ENCODE measurements around the gene USP6NL. TPM values are rescaled to one million over a fixed set of nuclear protein-coding genes. Genes with fewer than 3 reads are reported as not detected.

USP6NL gene
- total RNA-seq, 1 experiment from 2014 or later, result 35.6 TPM

DNA sequence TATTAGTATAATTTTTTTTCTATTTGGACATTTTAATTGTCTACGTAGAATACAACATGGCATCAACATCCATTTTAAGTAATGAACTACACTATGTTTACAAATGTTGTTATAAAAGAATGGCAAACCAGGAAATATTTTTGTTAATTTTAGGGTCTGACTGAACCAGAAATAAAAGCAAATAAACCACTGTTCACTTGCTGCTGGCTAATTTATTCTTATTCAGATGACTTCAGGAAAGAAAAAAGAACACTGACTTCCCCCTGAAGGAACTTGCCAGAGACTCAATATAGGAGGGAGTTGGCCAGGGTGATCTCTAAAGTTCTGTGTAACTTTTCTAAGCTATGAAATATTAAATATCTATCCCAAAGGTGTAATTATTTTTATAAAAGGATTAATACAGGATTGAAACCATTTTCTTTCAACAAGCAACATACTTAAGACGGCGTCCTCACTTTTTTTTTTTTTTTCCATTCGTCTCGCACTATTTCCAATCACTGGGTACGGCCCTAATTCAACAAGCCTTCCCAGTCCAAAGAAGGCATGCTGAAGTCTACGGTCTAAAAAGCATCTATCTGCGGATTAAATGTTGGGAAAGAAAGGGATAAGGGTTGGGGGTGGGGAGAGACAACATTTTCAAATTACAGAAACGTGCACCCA is 1.2 kb downstream of the USP6NL start:
- TF ChIP-seq, protein P1, sequence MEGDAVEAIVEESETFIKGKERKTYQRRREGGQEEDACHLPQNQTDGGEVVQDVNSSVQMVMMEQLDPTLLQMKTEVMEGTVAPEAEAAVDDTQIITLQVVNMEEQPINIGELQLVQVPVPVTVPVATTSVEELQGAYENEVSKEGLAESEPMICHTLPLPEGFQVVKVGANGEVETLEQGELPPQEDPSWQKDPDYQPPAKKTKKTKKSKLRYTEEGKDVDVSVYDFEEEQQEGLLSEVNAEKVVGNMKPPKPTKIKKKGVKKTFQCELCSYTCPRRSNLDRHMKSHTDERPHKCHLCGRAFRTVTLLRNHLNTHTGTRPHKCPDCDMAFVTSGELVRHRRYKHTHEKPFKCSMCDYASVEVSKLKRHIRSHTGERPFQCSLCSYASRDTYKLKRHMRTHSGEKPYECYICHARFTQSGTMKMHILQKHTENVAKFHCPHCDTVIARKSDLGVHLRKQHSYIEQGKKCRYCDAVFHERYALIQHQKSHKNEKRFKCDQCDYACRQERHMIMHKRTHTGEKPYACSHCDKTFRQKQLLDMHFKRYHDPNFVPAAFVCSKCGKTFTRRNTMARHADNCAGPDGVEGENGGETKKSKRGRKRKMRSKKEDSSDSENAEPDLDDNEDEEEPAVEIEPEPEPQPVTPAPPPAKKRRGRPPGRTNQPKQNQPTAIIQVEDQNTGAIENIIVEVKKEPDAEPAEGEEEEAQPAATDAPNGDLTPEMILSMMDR (IDR thresholded peaks at IDR 0.05; ENCODE audit: insufficient read depth in 1 of 2, low read depth in 1 of 2, low read length in 1 of 2, severe bottlenecking in 1 of 2, unreplicated experiment in 1 of 2), result no peak
- TSS peak; percentile 36 for BruUV-seq (replicated peaks)
- H3K4me1 Mint-ChIP-seq (ENCODE audit: low read depth, unreplicated experiment), result peaks cover 29% of the 10 kb centered on the region
- POLR2A ChIA-PET, result no interaction called here
- CTCF ChIA-PET, result interaction anchor here (0.7 kb wide), 1 partner anchor 18 kb away, joined by 3 read pairs; no protein-coding TSS in a partner anchor
- H3K9me3 Mint-ChIP-seq (ENCODE audit: unreplicated experiment), result no peaks in the 10 kb centered on the region
- H3K27me3 Mint-ChIP-seq (ENCODE audit: insufficient read depth, unreplicated experiment), result no peaks in the 10 kb centered on the region
- peak overlapping the region; percentile 82 for H3K4me3 Mint-ChIP-seq (ENCODE audit: unreplicated experiment)
- Histone ChIP-seq H3K4me1 (peaks cover 43% of the 10 kb centered on the region), H3K36me3 (ENCODE audit: control insufficient read depth, insufficient read depth, low read length) (no peaks in the 10 kb centered on the region), H3K4me3 (ENCODE audit: low read depth, low read length) (peak overlapping the region; percentile 94), H3K9me3 (no peaks in the 10 kb centered on the region), H3K27me3 (replicated peaks; ENCODE audit: control insufficient read depth, insufficient read depth, low read length) (no peaks in the 10 kb centered on the region)
- no peak for DNase-seq
- H3K36me3 Mint-ChIP-seq (ENCODE audit: insufficient read depth, unreplicated experiment), result peaks cover 6% of the 10 kb centered on the region
- H3K27ac Mint-ChIP-seq (ENCODE audit: unreplicated experiment), result peak overlapping the region; percentile 72
- intact Hi-C loops (cut with micrococcal nuclease; ENCODE audit: unreplicated experiment), result loop anchor here (1.0 to 2.0 kb wide), 3 partner anchors 49 to 148 kb away; no protein-coding TSS in a partner anchor

DNA sequence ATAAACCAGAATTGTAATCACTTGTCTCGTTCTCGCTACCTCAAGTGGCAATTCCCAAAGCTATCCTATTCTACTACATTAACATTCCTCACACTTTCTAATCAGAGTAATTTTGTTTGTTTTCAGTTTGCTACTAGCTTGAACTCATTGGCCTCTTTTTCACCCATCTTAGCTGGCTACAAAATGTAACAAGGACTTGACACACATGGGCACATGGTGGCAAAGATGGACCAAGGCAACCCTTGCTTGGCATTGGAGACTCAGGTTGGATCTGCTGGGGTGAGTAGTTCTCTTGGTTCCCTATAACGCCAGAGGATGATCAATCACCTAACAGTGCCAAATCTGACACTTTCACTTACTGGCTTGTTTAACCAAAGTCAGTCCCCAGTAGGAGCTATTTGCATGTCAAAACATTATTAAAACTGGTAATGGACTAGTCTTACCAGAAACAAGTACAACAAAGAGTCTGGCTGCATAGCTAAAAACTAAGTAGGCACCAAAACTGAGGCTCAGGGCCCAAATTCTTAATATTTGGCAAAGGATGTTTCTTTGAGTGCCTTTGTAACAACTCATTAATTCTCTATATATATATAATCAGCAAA is 1.9 kb downstream of the USP6NL start:
- Mint-ChIP-seq H3K4me1 (ENCODE audit: low read depth, unreplicated experiment) (peaks cover 31% of the 10 kb centered on the region), H3K36me3 (ENCODE audit: insufficient read depth, unreplicated experiment) (peaks cover 6% of the 10 kb centered on the region), H3K4me3 (ENCODE audit: unreplicated experiment) (peak overlapping the region; percentile 46), H3K27me3 (ENCODE audit: insufficient read depth, unreplicated experiment) (no peaks in the 10 kb centered on the region), H3K9me3 (ENCODE audit: unreplicated experiment) (no peaks in the 10 kb centered on the region), H3K27ac (ENCODE audit: unreplicated experiment) (peak overlapping the region; percentile 37)
- Histone ChIP-seq H3K27me3 (replicated peaks; ENCODE audit: control insufficient read depth, insufficient read depth, low read length) (no peaks in the 10 kb centered on the region), H3K4me1 (peaks cover 43% of the 10 kb centered on the region), H3K36me3 (ENCODE audit: control insufficient read depth, insufficient read depth, low read length) (no peaks in the 10 kb centered on the region), H3K4me3 (ENCODE audit: low read depth, low read length) (no peak overlapping the region; the same call in 1 of the 2 replicates), H3K9me3 (no peaks in the 10 kb centered on the region)
- BruUV-seq (replicated peaks), result no TSS peak
- POLR2A ChIA-PET, result no interaction called here
- TF ChIP-seq, protein P1 (IDR thresholded peaks at IDR 0.05; ENCODE audit: insufficient read depth in 1 of 2, low read depth in 1 of 2, low read length in 1 of 2, severe bottlenecking in 1 of 2, unreplicated experiment in 1 of 2), result no peak
- intact Hi-C loops (cut with micrococcal nuclease; ENCODE audit: unreplicated experiment), result loop anchor here (1.0 to 2.0 kb wide), 3 partner anchors 49 to 149 kb away; no protein-coding TSS in a partner anchor
- no peak for DNase-seq
- CTCF ChIA-PET, result interaction anchor here (0.6 to 0.8 kb wide), 3 partner anchors 13 to 116 kb away, joined by 3 to 7 read pairs (median 3); no protein-coding TSS in a partner anchor

DNA sequence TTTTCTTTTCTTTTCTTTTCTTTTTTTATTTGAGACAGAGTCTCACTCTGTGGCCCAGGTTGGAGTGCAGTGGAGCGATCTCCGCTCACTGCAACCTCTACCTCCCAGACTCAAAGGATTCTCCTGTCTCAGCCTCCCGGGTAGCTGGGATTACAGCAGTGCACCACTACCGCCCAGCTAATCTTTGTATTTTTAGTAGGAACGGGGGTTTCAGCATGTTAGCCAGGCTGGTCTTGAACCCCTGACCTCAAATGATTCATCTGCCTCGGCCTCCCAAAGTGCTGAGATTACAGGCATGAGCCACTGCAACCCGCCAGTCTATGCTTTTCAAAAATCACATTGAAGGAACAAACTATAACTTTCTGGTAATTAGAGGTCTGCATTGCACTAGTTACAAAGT is 2.4 kb downstream of the USP6NL start:
- Histone ChIP-seq H3K27me3 (replicated peaks; ENCODE audit: control insufficient read depth, insufficient read depth, low read length) (no peaks in the 10 kb centered on the region), H3K4me3 (ENCODE audit: low read depth, low read length) (no peak overlapping the region), H3K4me1 (peaks cover 49% of the 10 kb centered on the region), H3K36me3 (ENCODE audit: control insufficient read depth, insufficient read depth, low read length) (no peaks in the 10 kb centered on the region), H3K9me3 (no peaks in the 10 kb centered on the region)
- ChIA-PET CTCF (interaction anchor here (0.6 to 1.1 kb wide), 3 partner anchors 13 to 174 kb away, joined by 3 to 7 read pairs (median 4); no protein-coding TSS in a partner anchor), POLR2A (no interaction called here)
- peak overlapping the region; percentile 46 for H3K4me3 Mint-ChIP-seq (ENCODE audit: unreplicated experiment)
- intact Hi-C loops (cut with micrococcal nuclease; ENCODE audit: unreplicated experiment), result no loop called here
- H3K27ac Mint-ChIP-seq (ENCODE audit: unreplicated experiment), result peak overlapping the region; percentile 37
- DNase-seq, result no peak
- no TSS peak for BruUV-seq (replicated peaks)
- H3K27me3 Mint-ChIP-seq (ENCODE audit: insufficient read depth, unreplicated experiment), result no peaks in the 10 kb centered on the region
- TF ChIP-seq, protein P1 (IDR thresholded peaks at IDR 0.05; ENCODE audit: insufficient read depth in 1 of 2, low read depth in 1 of 2, low read length in 1 of 2, severe bottlenecking in 1 of 2, unreplicated experiment in 1 of 2), result no peak
- peaks cover 6% of the 10 kb centered on the region for H3K36me3 Mint-ChIP-seq (ENCODE audit: insufficient read depth, unreplicated experiment)
- no peaks in the 10 kb centered on the region for H3K9me3 Mint-ChIP-seq (ENCODE audit: unreplicated experiment)
- peaks cover 35% of the 10 kb centered on the region for H3K4me1 Mint-ChIP-seq (ENCODE audit: low read depth, unreplicated experiment)

Measured in Caco-2 (cell line).